Muscle layer of duodenum (tissue), 2 donors: ENCODE results near the gene TBL1XR1.
"Not testable (repeated sequence)": the region's sequence is repeated elsewhere in the genome, so short reads cannot be mapped to it uniquely, and the experiment has no call there.

Experiments
- H3K27ac ChIP-seq: one replicate; pipeline ENCODE4 v1.7.0; 2013; ENCODE audit warnings: mild to moderate bottlenecking, low read length
- H3K27me3 ChIP-seq: one replicate; pipeline ENCODE4 v1.7.0; 2013; ENCODE audit warnings: low read depth, mild to moderate bottlenecking, control low read depth, low read length
- H3K36me3 ChIP-seq, 2 donors: one replicate each; pipeline ENCODE4 v1.7.0; 2013; ENCODE audit warnings: low read length in 2 of 2, control low read depth in 1 of 2, mild to moderate bottlenecking in 1 of 2; ENCODE audit not compliant: insufficient read depth in 2 of 2, control insufficient read depth in 1 of 2
- H3K4me1 ChIP-seq, 2 donors: one replicate each; pipeline ENCODE4 v1.7.0; 2013; ENCODE audit warnings: low read length in 2 of 2, mild to moderate bottlenecking in 2 of 2, control low read depth in 1 of 2, moderate library complexity in 1 of 2; ENCODE audit not compliant: insufficient read depth in 2 of 2, control insufficient read depth in 1 of 2
- H3K4me3 ChIP-seq, 2 donors: one replicate each; pipeline ENCODE4 v1.7.0; 2013; ENCODE audit warnings: low read length in 2 of 2, low read depth in 1 of 2, mild to moderate bottlenecking in 1 of 2
- H3K9me3 ChIP-seq, 2 donors: one replicate each; pipeline ENCODE4 v1.7.0; 2013; ENCODE audit warnings: low read length in 2 of 2, control low read depth in 1 of 2, mild to moderate bottlenecking in 1 of 2; ENCODE audit not compliant: control insufficient read depth in 1 of 2
- donor health status: healthy.

Gene TBL1XR1

GRCh38 chr3:177035676-177036075 lies 161.6 kb downstream of the TBL1XR1 start:
- Histone ChIP-seq H3K36me3 (peaks cover 36 to 37% of the 10 kb centered on the region in 2 donors), H3K4me1 (peaks cover 0 to 3% of the 10 kb centered on the region in 2 donors), H3K27ac (no peak overlapping the region), H3K27me3 (no peaks in the 10 kb centered on the region), H3K9me3 (no peaks in the 10 kb centered on the region), H3K4me3 (no peak overlapping the region)

GRCh38 chr3:177034832-177035475 lies 162.3 kb downstream of the TBL1XR1 start:
- H3K27ac ChIP-seq = no peak overlapping the region
- H3K36me3 ChIP-seq = peaks cover 36 to 37% of the 10 kb centered on the region in 2 donors
- H3K4me1 ChIP-seq = no peaks in the 10 kb centered on the region
- no peaks in the 10 kb centered on the region for H3K9me3 ChIP-seq
- no peaks in the 10 kb centered on the region for H3K27me3 ChIP-seq
- H3K4me3 ChIP-seq = no peak overlapping the region

DNA sequence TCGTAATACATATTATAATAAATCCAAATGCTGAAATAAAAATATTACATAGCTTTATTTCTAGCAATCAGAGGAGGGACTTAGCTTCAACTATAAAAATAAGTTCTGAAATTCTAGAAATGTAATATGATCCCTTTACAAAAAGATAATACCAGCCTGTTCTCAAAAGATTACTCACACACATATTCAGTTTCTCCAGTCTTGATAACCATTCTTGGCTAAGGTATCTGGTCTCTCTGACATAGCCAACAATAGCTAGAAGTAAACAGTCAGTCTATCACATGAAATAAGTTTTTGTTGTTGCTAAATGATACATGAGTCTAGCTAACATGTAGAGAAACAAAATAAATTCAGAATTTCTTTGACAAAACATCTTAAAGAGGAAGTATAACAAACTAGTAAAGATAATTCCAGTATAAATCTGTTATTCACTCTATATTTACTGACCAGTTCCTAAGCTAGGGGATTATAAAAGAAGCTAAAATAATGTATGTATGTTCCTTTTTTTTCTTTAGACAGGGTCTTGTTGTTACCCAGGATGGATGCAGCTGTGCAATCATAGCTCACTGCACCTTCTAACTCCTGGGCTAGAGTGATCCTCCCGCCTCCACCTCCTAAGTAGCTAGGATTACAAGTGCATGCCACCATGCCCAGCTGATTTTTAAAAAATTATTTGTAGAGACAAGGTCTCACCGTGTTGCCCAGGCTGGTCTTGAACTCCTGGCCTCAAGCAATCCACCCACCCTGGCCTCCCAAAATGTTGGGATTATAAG lies 170.6 kb downstream of the TBL1XR1 start:
- H3K27me3 ChIP-seq = no peaks in the 10 kb centered on the region
- no peak overlapping the region for H3K4me3 ChIP-seq
- H3K4me1 ChIP-seq = peaks cover 0 to 5% of the 10 kb centered on the region in 2 donors
- H3K36me3 ChIP-seq = peaks cover 6 to 8% of the 10 kb centered on the region in 2 donors
- H3K27ac ChIP-seq = no peak overlapping the region
- no peaks in the 10 kb centered on the region for H3K9me3 ChIP-seq

GRCh38 chr3:177015881-177016280 lies 181.4 kb downstream of the TBL1XR1 start:
- Histone ChIP-seq H3K4me3 (no peak overlapping the region), H3K4me1 (no peaks in the 10 kb centered on the region), H3K36me3 (peaks cover 6% of the 10 kb centered on the region in 2 donors), H3K27ac (no peak overlapping the region), H3K9me3 (no peaks in the 10 kb centered on the region), H3K27me3 (no peaks in the 10 kb centered on the region)

- Histone ChIP-seq H3K4me3 (no peak overlapping the region), H3K9me3 (no peaks in the 10 kb centered on the region), H3K27ac (no peak overlapping the region), H3K36me3 (peaks cover 5 to 6% of the 10 kb centered on the region in 2 donors), H3K4me1 (no peaks in the 10 kb centered on the region), H3K27me3 (no peaks in the 10 kb centered on the region)
Observed at GRCh38 chr3:177013681-177014280, 183.5 kb downstream of the TBL1XR1 start.

DNA sequence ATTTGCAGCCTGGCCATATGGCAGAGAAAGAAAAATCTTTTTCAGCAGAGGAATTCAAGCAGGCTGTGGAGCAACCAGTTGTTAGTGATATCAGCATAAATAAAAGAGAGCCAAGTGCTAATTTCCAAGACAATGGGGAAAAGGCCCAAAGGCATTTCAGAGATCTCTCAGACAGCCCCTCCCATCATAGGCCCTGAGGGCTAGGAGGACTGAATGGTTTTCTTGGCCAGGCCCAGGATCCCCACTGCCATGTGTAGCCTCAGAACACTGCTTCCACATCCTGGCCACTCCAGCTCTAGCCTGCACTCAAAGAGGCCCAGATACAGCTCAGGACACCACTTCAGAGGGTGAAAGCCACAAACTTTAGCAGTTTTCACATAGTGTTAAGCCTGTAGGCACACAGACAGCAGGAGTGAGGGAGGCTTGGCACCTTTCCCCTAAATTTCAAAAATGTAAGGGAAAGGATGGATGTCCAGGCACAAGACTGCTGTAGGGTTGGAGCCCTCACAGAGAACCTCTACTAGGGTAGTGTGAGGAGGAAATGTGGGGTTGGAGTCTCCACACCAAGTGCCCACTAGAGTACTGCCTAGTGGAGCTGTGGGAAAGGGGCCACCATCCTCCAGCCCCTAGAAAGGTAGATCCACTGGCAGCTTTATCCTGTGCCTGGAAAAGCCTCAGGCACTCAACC lies 191.4 kb downstream of the TBL1XR1 start:
- Histone ChIP-seq H3K4me3 (no peak overlapping the region), H3K36me3 (no peaks in the 10 kb centered on the region), H3K9me3 (peaks cover 7 to 11% of the 10 kb centered on the region in 2 donors), H3K27me3 (no peaks in the 10 kb centered on the region), H3K27ac (no peak overlapping the region), H3K4me1 (no peaks in the 10 kb centered on the region)

GRCh38 chr3:177000159-177000558 lies 197.1 kb downstream of the TBL1XR1 start:
- not testable (repeated sequence) for H3K4me1 ChIP-seq, H3K4me3 ChIP-seq, H3K36me3 ChIP-seq, H3K9me3 ChIP-seq, H3K27me3 ChIP-seq, H3K27ac ChIP-seq

GRCh38 chr3:176995946-176996345 lies 201.3 kb downstream of the TBL1XR1 start:
- no peak overlapping the region for H3K4me3 ChIP-seq
- no peaks in the 10 kb centered on the region for H3K27me3 ChIP-seq
- H3K27ac ChIP-seq = no peak overlapping the region
- no peaks in the 10 kb centered on the region for H3K9me3 ChIP-seq
- no peaks in the 10 kb centered on the region for H3K4me1 ChIP-seq
- no peaks in the 10 kb centered on the region for H3K36me3 ChIP-seq

DNA sequence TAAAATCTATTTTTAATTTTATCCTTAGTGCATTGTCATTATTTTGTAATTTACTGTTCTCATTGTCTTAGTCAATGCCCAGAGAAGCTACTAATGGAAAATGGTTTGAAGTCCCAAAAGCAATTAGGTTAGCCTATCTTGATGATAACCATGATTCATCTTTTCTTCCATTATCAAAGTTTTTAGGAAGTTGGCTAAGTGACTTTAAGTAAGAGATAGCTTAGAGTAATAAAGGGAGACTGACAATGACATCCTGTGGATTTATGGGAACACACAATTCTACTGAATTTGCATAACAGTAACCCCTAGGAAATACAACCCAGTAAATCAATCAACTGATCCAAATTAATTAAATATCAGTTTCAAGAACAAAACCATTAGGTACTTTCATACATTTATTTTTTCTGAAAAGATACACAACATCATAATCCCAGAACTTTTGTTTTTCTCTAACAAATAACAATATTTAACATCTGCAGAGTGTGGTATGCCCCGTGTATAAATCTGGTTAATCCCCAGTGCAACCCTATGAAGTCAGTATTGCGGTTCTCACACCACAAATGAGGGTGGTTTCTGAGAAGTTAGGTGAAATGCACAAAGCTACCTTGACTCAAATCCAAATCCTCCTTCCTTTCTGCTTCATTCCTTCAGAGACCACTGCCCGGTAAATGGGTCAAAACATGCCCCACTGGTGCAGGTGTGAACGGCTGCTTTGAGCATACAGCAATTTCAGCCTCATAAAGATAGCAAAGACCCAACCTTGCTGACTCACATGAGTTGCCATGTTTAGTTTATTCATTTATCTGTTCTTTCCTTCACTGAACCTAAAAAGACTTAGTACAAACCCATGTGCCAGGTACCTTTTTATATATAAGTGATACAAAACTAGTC lies 202.1 kb downstream of the TBL1XR1 start:
- Histone ChIP-seq H3K9me3 (no peaks in the 10 kb centered on the region), H3K4me3 (no peak overlapping the region), H3K27ac (no peak overlapping the region), H3K36me3 (no peaks in the 10 kb centered on the region), H3K27me3 (no peaks in the 10 kb centered on the region), H3K4me1 (no peaks in the 10 kb centered on the region)

DNA sequence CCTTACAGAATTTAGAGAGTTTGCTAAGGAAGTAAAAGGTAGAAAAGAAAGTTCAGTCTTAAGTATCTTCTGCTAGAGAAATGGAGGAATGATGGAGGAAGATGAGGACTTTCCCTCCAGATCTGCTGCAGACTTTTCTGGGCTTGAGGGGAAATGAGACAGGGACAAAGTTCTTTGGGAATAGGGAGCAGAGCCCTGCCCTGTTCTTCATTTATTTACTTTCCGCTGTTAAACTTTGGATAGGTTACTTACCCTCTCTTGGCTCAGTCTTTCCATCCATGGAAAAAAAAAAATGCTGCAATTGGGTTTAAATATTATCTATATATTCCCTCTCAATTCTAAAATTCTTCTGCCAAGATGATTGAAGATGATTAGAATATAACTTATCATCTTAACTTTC lies 202.9 kb downstream of the TBL1XR1 start:
- Histone ChIP-seq H3K27ac (no peak overlapping the region), H3K9me3 (no peaks in the 10 kb centered on the region), H3K36me3 (no peaks in the 10 kb centered on the region)

More for the DNA sequence above, 202.9 kb downstream of the TBL1XR1 start:
- Histone ChIP-seq H3K27me3 (no peaks in the 10 kb centered on the region), H3K4me1 (no peaks in the 10 kb centered on the region), H3K4me3 (no peak overlapping the region)
